K562 (cell line): Measurements from ENCODE around the gene ABHD16A. TPM values are rescaled to one million over a fixed set of nuclear protein-coding genes. Genes with fewer than 3 reads are reported as not detected.

Experiments used
- BCL6 ChIP-seq: fragments of 250-450 bp; sonication (Bioruptor Pico); IDR thresholded peaks from 2 replicates; pipeline ENCODE4 v1.4.0; 2020
- BRCA1 ChIP-seq, 2 experiments: fragments of 450-650 bp in 1 of 2; sonication (generic) in 1 of 2; formaldehyde crosslinking in 1 of 2; IDR thresholded peaks; 2 replicates each; pipeline versions ENCODE4 v1.5.0 to v1.6.1; 2017 to 2020; ENCODE audit warnings: mild to moderate bottlenecking in 1 of 2, missing genetic modification reagents in 1 of 2
- CBX8 ChIP-seq: fragments of 200-600 bp; sonication (generic); IDR thresholded peaks from 2 replicates; pipeline ENCODE4 v1.6.1; 2012; ENCODE audit warnings: borderline replicate concordance, mixed run types, low read depth, mild to moderate bottlenecking, moderate library complexity, mixed read lengths, low read length, control low read depth, inconsistent platforms; ENCODE audit not compliant: poor library complexity, severe bottlenecking; ENCODE audit errors: extremely low read depth
- CREBBP ChIP-seq: IDR thresholded peaks from one replicate; pipeline ENCODE4 v1.6.1; 2012; ENCODE audit warnings: low read depth, mild to moderate bottlenecking, control low read depth, inconsistent platforms, low read length
- E2F6 ChIP-seq, 2 experiments: IDR thresholded peaks; 2 replicates each; pipeline ENCODE4 v1.6.1; 2011; ENCODE audit warnings: borderline replicate concordance in 1 of 2, control low read depth in 1 of 2, low read depth in 1 of 2, low read length in 1 of 2, mild to moderate bottlenecking in 1 of 2, mixed read lengths in 1 of 2, moderate library complexity in 1 of 2; ENCODE audit not compliant: insufficient read depth in 1 of 2, insufficient read length in 1 of 2, poor library complexity in 1 of 2, severe bottlenecking in 1 of 2; ENCODE audit errors: extremely low read depth in 1 of 2
- EP300 ChIP-seq: IDR thresholded peaks from 2 replicates; pipeline ENCODE4 v1.6.1; 2012; ENCODE audit warnings: low read length, improper control_type of control experiment
- FOXK2 ChIP-seq, 2 experiments: fragments of 450-650 bp; IDR thresholded peaks in 1 of 2; conservative IDR thresholded peaks in 1 of 2; 2 replicates each; pipeline ENCODE4 v1.6.1; 2016; ENCODE audit warnings: low read depth in 2 of 2, mild to moderate bottlenecking in 1 of 2
- FUS ChIP-seq: fragments of 200-400 bp; formaldehyde crosslinking; optimal IDR thresholded peaks from 2 replicates; pipeline ENCODE3; 2017; ENCODE audit warnings: low read depth, low read length
- HDAC1 ChIP-seq, 2 experiments: fragments of 450-650 bp; IDR thresholded peaks; 2 replicates each; pipeline ENCODE4 v1.6.1; 2016 to 2017; ENCODE audit warnings: inconsistent platforms in 1 of 2, mild to moderate bottlenecking in 1 of 2, moderate library complexity in 1 of 2
- ILF3 ChIP-seq: fragments of 450-650 bp; IDR thresholded peaks from 2 replicates; pipeline ENCODE4 v1.6.1; 2018; ENCODE audit warnings: antibody characterized with exemption, mild to moderate bottlenecking, moderate library complexity, borderline replicate concordance
- JUND ChIP-seq, 2 experiments: IDR thresholded peaks; 2 replicates in 1 of 2; 3 replicates in 1 of 2; pipeline ENCODE4 v1.6.1; 2011; ENCODE audit warnings: borderline replicate concordance in 2 of 2, low read depth in 2 of 2, low read length in 2 of 2, improper control_type of control experiment in 1 of 2, missing biosample characterization in 1 of 2, missing genetic modification characterization in 1 of 2, missing genetic modification reagents in 1 of 2
- LARP7 ChIP-seq: fragments of 450-650 bp; IDR thresholded peaks from 2 replicates; pipeline ENCODE4 v1.6.1; 2016
- NCOA1 ChIP-seq: fragments of 450-650 bp; IDR thresholded peaks from 2 replicates; pipeline ENCODE4 v1.6.1; 2016; ENCODE audit warnings: low read depth
- NFRKB ChIP-seq: fragments of 450-650 bp; IDR thresholded peaks from 2 replicates; pipeline ENCODE4 v1.6.1; 2016; ENCODE audit warnings: low read depth
- NFYB ChIP-seq: IDR thresholded peaks from 2 replicates; pipeline ENCODE4 v1.6.1; 2011; ENCODE audit warnings: mild to moderate bottlenecking, moderate library complexity; ENCODE audit not compliant: insufficient read length; ENCODE audit errors: extremely low read depth
- NONO ChIP-seq, 2 experiments: fragments of 200-400 bp in 1 of 2; fragments of 450-650 bp in 1 of 2; formaldehyde crosslinking in 1 of 2; IDR thresholded peaks; 2 replicates each; pipeline ENCODE4 v1.6.1; 2017; ENCODE audit warnings: low read depth in 2 of 2, mild to moderate bottlenecking in 2 of 2, moderate library complexity in 2 of 2, low read length in 1 of 2
- NR0B1 ChIP-seq: fragments of 450-650 bp; IDR thresholded peaks from one replicate; pipeline ENCODE4 v1.6.1; 2018; ENCODE audit warnings: mild to moderate bottlenecking, moderate library complexity; ENCODE audit not compliant: partially characterized antibody
- TCF15 ChIP-seq: fragments of 250-450 bp; sonication (Bioruptor Pico); IDR thresholded peaks from 2 replicates; pipeline ENCODE4 v1.8.0; 2022; ENCODE audit warnings: moderate library complexity, mild to moderate bottlenecking, inconsistent platforms
- USF2 ChIP-seq: sonication (generic); formaldehyde crosslinking; IDR thresholded peaks from 2 replicates; pipeline ENCODE4 v1.5.0; 2020; ENCODE audit warnings: missing genetic modification reagents
- XRCC4 ChIP-seq: IDR thresholded peaks from one replicate; pipeline ENCODE4 v1.6.1; 2011; ENCODE audit not compliant: insufficient read depth, insufficient read length; ENCODE audit errors: extremely low read depth
- ZNF146 ChIP-seq: IDR thresholded peaks from one replicate; pipeline ENCODE4 v1.6.1; 2018; ENCODE audit warnings: missing compliant biosample characterization; ENCODE audit not compliant: unreplicated experiment
- ZNF197 ChIP-seq: fragments of 200-800 bp; sonication (Bioruptor generic); IDR thresholded peaks from 2 replicates; pipeline ENCODE4 v1.6.1; 2016; ENCODE audit warnings: low read depth, missing genetic modification characterization, missing compliant biosample characterization
- ZNF41 ChIP-seq: fragments of 250-450 bp; sonication (Bioruptor Pico); conservative IDR thresholded peaks from 2 replicates; pipeline ENCODE4 v1.4.0; 2020; ENCODE audit warnings: mild to moderate bottlenecking
- ZNF785 ChIP-seq: fragments of 250-450 bp; sonication (Bioruptor Pico); IDR thresholded peaks from 2 replicates; pipeline ENCODE4 v1.4.0; 2020; ENCODE audit warnings: mild to moderate bottlenecking
- ZSCAN32 ChIP-seq: fragments of 450-650 bp; formaldehyde crosslinking; IDR thresholded peaks from 2 replicates; pipeline ENCODE4 v1.4.0; 2020; ENCODE audit warnings: mild to moderate bottlenecking, moderate library complexity
- polyA plus RNA-seq, 8 experiments: library from polyadenylated mRNA; depleted of rRNA in 4 of 8; stranded (reverse) in 5 of 8; unstranded in 3 of 8; fragments of >200 nt; fragmentation: Nextera tagmentation in 2 of 8; fragmentation: Illumina TruSeq in 1 of 8; extraction: Ambion mirVana in 2 of 8; extraction: Trizol in 1 of 8; gene quantifications; 2 replicates each; pipeline versions ENCODE4 v1.2.1 to v1.2.3, GENCODE V29; 2011 to 2014; ENCODE audit warnings: inconsistent platforms in 1 of 8, missing spikeins in 1 of 8
- total RNA-seq, 7 experiments: library from RNA; depleted of rRNA in 6 of 7; stranded (reverse); fragments of >200 nt in 6 of 7; fragmentation: Illumina TruSeq in 2 of 7; extraction: Trizol in 2 of 7; gene quantifications; 2 replicates each; pipeline versions ENCODE4 v1.2.1 to v1.2.3, GENCODE V29; 2011 to 2021; ENCODE audit warnings: low replicate concordance in 1 of 7

Gene ABHD16A
- total and polyA plus RNA-seq, 9 of the 15 experiments (the other 6 are each of a cell fraction or from before 2014, with no cell fraction given): 25.8 to 120 (median 81.6) TPM

- TF ChIP-seq BRCA1 (IDR thresholded peaks at IDR 0.05) (no peak), BRCA1 (CRISPR knock-in tag; IDR thresholded peaks at IDR 0.05) (no peak), LARP7 (peak; percentile 99), ZNF41 (CRISPR knock-in tag) (no peak), EP300 (peak; percentile 88), USF2 (CRISPR knock-in tag) (no peak), HDAC1 (IDR thresholded peaks at IDR 0.05) (peak in 1 of 2 experiments; percentile 97; a peak in 2 of 4 replicates), E2F6 (IDR thresholded peaks at IDR 0.05; ENCODE audit: borderline replicate concordance in 1 of 2, extremely low read depth in 1 of 2, insufficient read depth in 1 of 2, insufficient read length in 1 of 2, low read depth in 1 of 2, low read length in 1 of 2, poor library complexity in 1 of 2, severe bottlenecking in 1 of 2) (no peak), BCL6 (CRISPR knock-in tag) (no peak), NFRKB (no peak), ZNF785 (CRISPR knock-in tag) (no peak), NCOA1 (no peak), XRCC4 (no peak), ZNF146 (CRISPR knock-in tag) (no peak), ZSCAN32 (CRISPR knock-in tag) (0 out of 2 replicates have a peak, but pooled peaks have one; percentile 6), TCF15 (CRISPR knock-in tag) (no peak), CBX8 (no peak), NR0B1 (no peak), CREBBP (no peak), JUND (IDR thresholded peaks at IDR 0.05; ENCODE audit: borderline replicate concordance, low read depth, low read length) (peak; percentile 99), JUND (tag; IDR thresholded peaks at IDR 0.05; ENCODE audit: borderline replicate concordance, low read depth, low read length) (peak; percentile 99), NFYB (no peak), FUS (no peak), ZNF197 (CRISPR knock-in tag) (no peak), FOXK2 (conservative IDR thresholded peaks at IDR 0.05 in 1 of 2, IDR thresholded peaks at IDR 0.05 in 1 of 2; ENCODE audit: low read depth in 2 of 2) (no peak), ILF3 (no peak), NONO (IDR thresholded peaks at IDR 0.05; ENCODE audit: low read depth in 2 of 2, low read length in 1 of 2) (no peak)
Measured at GRCh38 chr6:31734821-31735406, 31.8 kb upstream of the ABHD16A start (continued).
